Activated CD8-positive, alpha-beta memory T cell treated with anti-CD3 and anti-CD28 coated beads, Interleukin-2, amount 10 ng/mL, durations not matched to agents 7 days and 5 days (primary cell): ENCODE measurements around the gene MYLIP. TPM values are rescaled to one million over a fixed set of nuclear protein-coding genes. Genes with fewer than 3 reads are reported as not detected.

ENCODE experiments used
- ATAC-seq: fragments of 150-1000 bp; cut with Tn5 transposase; one replicate; pipeline ENCODE4 v1.10.0; 2021; ENCODE audit warnings: moderate library complexity
- CTCF ChIA-PET: fragments of 350-600 bp; sonication (Branson Sonifier 250); formaldehyde crosslinking; loops from one replicate; lab custom pipeline; 2021; ENCODE audit warnings: antibody characterized with exemption; lab: Charles Lee
- DNase-seq: peaks from one replicate; pipeline ENCODE4 v3.0.0-alpha.2; 2020
- H3K27ac Mint-ChIP-seq: one replicate; pipeline ENCODE4 v1.8.0; 2021; ENCODE audit warnings: mild to moderate bottlenecking, mixed read lengths
- H3K27me3 Mint-ChIP-seq: one replicate; pipeline ENCODE4 v1.8.0; 2021; ENCODE audit warnings: mixed read lengths
- H3K36me3 Mint-ChIP-seq: one replicate; pipeline ENCODE4 v1.8.0; 2021; ENCODE audit warnings: mild to moderate bottlenecking, mixed read lengths
- H3K4me1 Mint-ChIP-seq: one replicate; pipeline ENCODE4 v1.8.0; 2021; ENCODE audit warnings: mixed read lengths
- H3K4me3 Mint-ChIP-seq: one replicate; pipeline ENCODE4 v1.8.0; 2021; ENCODE audit warnings: mild to moderate bottlenecking, moderate library complexity, mixed read lengths
- H3K9me3 Mint-ChIP-seq: one replicate; pipeline ENCODE4 v1.8.0; 2022; ENCODE audit warnings: low read depth, mixed read lengths
- total RNA-seq, 2 experiments: library from RNA; stranded (reverse); gene quantifications; one replicate each; pipeline ENCODE4 v1.2.3, GENCODE V29; 2021

The MYLIP gene
- total RNA-seq, result 10 to 100 TPM in 1 of 2 experiments, 1 to 10 TPM in 1; 9.1 to 14.8 TPM

DNA sequence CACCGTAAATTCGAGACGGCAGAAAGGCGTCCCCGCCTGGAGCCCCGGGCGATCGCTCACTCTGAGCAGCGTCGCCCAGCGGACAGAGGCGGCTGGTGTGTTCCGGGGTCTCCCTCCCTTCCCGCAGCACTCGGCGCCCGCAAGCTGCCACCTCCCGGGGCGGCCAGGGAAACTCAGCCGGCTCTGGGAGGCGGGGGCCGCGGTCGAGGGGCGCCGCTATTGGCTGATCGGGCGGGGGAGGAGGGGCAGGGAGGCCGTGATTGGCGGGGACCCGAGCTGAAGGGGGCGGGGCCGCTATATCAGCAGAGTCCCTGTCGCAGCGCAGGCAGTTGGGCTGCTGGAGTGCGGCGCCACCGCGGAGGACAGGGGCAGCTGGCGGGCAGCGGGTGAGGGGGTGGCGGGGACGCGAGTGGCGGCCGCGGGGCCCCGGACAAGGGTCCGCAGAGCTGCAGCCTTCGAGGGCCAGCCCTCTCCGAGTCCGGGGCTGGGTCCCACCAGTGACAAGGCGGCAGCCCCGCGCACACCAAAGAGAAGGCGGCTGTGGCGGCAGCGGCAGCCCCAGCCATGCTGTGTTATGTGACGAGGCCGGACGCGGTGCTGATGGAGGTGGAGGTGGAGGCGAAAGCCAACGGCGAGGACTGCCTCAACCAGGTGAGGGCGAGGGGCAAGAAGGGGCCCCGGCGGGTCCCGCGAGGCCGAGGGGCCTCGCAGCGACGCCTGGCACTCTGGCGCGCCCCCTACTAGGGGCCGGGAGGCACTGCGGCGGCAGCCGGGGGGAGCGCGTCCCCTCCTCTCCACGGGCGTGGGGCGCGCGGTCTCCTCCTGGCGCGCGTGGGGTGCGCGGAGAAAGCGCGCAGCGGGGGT lies at the start of gene MYLIP:
MYLIP (plus strand) TSS at position 328 of the 864 bp plus-strand sequence; CDS start at position 565, 237 bp downstream.
- Mint-ChIP-seq H3K27me3 (peaks cover 21% of the 10 kb centered on the region), H3K4me3 (peak within 1 kb of the TSS; percentile 91), H3K9me3 (no peaks in the 10 kb centered on the region), H3K36me3 (peaks cover 11% of the 10 kb centered on the region), H3K4me1 (peaks cover 33% of the 10 kb centered on the region), H3K27ac (peak within 1 kb of the TSS; percentile 89)
- ATAC-seq, result peak; percentile 82
- CTCF ChIA-PET, result interaction anchor here (0.6 to 5.6 kb wide), 18 partner anchors 9 to 880 kb away, joined by 3 to 45 read pairs (median 4); no protein-coding TSS in a partner anchor
- peak; percentile 97 for DNase-seq

DNA sequence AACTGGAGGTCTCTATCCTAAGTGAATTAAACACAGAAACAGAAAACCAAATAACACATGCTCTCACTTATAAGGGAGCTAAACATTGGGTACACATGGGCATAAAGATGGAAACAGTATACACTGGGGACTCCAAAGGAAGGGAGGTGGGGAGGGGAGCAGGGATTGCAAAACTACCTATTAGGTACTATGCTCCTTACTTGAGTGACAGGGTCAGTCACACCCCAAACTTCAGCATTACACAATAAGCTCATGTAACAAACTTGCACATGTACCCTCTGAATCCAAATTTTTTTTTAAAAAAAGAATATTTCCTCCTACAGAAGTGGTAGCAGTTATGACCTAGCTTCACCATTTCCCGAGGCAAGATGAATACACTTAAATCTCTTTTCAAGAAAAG lies 49.5 kb upstream of the MYLIP start:
- H3K36me3 Mint-ChIP-seq, result no peaks in the 10 kb centered on the region
- no peak for DNase-seq
- CTCF ChIA-PET, result no interaction called here
- H3K4me3 Mint-ChIP-seq, result no peak overlapping the region
- H3K4me1 Mint-ChIP-seq, result no peaks in the 10 kb centered on the region
- ATAC-seq, result no peak
- H3K27me3 Mint-ChIP-seq, result peaks cover 12% of the 10 kb centered on the region
- H3K9me3 Mint-ChIP-seq, result no peaks in the 10 kb centered on the region
- no peak overlapping the region for H3K27ac Mint-ChIP-seq

GRCh38 chr6:16080204-16080603 lies 48.7 kb upstream of the MYLIP start:
- H3K36me3 Mint-ChIP-seq, result no peaks in the 10 kb centered on the region
- H3K4me1 Mint-ChIP-seq, result no peaks in the 10 kb centered on the region
- ATAC-seq (no peak), DNase-seq (no peak)
- no peak overlapping the region for H3K27ac Mint-ChIP-seq
- H3K9me3 Mint-ChIP-seq, result no peaks in the 10 kb centered on the region
- CTCF ChIA-PET, result no interaction called here
- H3K27me3 Mint-ChIP-seq, result peaks cover 16% of the 10 kb centered on the region
- H3K4me3 Mint-ChIP-seq, result no peak overlapping the region

GRCh38 chr6:16081326-16081725 lies 47.6 kb upstream of the MYLIP start:
- CTCF ChIA-PET, result no interaction called here
- Mint-ChIP-seq H3K4me3 (no peak overlapping the region), H3K9me3 (no peaks in the 10 kb centered on the region), H3K27ac (no peak overlapping the region), H3K4me1 (no peaks in the 10 kb centered on the region), H3K27me3 (peaks cover 19% of the 10 kb centered on the region), H3K36me3 (no peaks in the 10 kb centered on the region)
- DNase-seq (no peak), ATAC-seq (no peak)

DNA sequence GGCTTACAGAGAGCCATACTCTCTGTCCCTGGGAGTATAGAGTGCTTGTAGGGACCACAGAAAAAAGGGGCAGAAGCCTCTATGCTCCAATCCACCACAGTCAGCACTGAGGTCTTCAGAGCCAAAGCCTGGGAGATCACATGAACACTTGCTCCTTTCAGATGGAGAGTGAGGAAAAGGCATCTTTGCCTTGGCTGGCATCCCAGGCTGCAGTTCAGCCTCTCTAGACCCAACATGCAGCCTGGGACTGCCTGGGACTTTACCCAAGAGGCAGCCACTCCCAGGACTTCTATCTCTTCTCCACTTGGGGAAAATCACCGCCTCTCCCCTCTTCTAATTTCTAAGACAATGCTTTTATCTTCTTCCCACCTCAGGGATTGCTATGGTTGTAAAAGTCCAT lies 46.5 kb upstream of the MYLIP start:
- no peak overlapping the region for H3K27ac Mint-ChIP-seq
- no peaks in the 10 kb centered on the region for H3K36me3 Mint-ChIP-seq
- H3K4me3 Mint-ChIP-seq, result no peak overlapping the region
- H3K4me1 Mint-ChIP-seq, result no peaks in the 10 kb centered on the region
- peaks cover 19% of the 10 kb centered on the region for H3K27me3 Mint-ChIP-seq
- ATAC-seq (no peak), DNase-seq (no peak)
- no peaks in the 10 kb centered on the region for H3K9me3 Mint-ChIP-seq
- CTCF ChIA-PET, result interaction anchor here (1.0 kb wide), 1 partner anchor 100 kb away, joined by 3 read pairs; no protein-coding TSS in a partner anchor

GRCh38 chr6:16086965-16087364 lies 41.9 kb upstream of the MYLIP start:
- Mint-ChIP-seq H3K9me3 (no peaks in the 10 kb centered on the region), H3K4me3 (no peak overlapping the region), H3K27ac (no peak overlapping the region), H3K36me3 (no peaks in the 10 kb centered on the region), H3K4me1 (no peaks in the 10 kb centered on the region), H3K27me3 (peaks cover 17% of the 10 kb centered on the region)
- DNase-seq (no peak), ATAC-seq (no peak)
- CTCF ChIA-PET, result interaction anchor here (1.4 kb wide), 1 partner anchor 395 kb away, joined by 4 read pairs; no protein-coding TSS in a partner anchor

DNA sequence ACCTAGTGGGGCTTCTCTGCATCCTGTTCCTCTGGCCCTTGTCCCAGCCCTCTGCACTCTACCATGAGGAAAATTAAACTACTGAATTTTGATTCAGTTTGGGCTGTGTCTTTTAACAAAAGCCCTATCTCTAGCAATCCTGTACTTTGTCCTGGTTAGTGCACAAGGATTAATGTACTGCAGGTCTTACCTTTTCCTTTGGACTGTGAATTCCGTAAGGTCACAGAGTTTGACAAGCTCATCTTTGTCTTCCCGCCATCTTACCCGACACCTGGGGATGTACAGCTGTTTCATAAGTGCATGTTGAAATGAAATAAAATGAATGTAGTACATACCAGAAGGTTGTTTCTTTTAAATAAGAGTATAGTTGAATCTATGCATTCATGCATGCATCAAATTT lies 41.5 kb upstream of the MYLIP start:
- Mint-ChIP-seq H3K4me1 (peaks cover 3% of the 10 kb centered on the region), H3K4me3 (no peak overlapping the region), H3K9me3 (no peaks in the 10 kb centered on the region), H3K36me3 (no peaks in the 10 kb centered on the region), H3K27ac (no peak overlapping the region), H3K27me3 (peaks cover 17% of the 10 kb centered on the region)
- DNase-seq, result no peak
- ATAC-seq, result no peak
- CTCF ChIA-PET, result interaction anchor here (1.4 kb wide), 1 partner anchor 396 kb away, joined by 4 read pairs; no protein-coding TSS in a partner anchor

DNA sequence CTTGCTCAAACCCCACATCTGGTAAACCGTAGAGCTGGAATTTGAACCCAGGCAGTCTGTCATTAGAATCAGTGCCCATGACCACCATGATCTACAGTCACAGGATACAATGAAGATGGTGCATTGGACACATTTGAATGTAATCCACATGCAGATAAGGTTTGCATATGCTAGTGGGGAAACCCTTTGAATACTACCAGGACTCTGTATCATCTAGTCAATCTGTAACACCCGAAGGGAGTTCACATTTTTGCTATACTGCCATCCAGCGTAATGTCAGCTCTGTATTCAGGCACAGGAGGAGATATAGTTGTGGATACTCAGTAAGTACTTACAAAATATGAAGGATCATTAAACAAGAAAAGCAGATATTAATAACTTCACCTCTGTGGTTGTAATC lies 40.5 kb upstream of the MYLIP start:
- peaks cover 15% of the 10 kb centered on the region for H3K27me3 Mint-ChIP-seq
- no peaks in the 10 kb centered on the region for H3K36me3 Mint-ChIP-seq
- H3K27ac Mint-ChIP-seq, result no peak overlapping the region
- no peaks in the 10 kb centered on the region for H3K9me3 Mint-ChIP-seq
- H3K4me3 Mint-ChIP-seq, result no peak overlapping the region
- DNase-seq, result no peak
- H3K4me1 Mint-ChIP-seq, result peaks cover 7% of the 10 kb centered on the region
- CTCF ChIA-PET, result no interaction called here
- ATAC-seq, result no peak

DNA sequence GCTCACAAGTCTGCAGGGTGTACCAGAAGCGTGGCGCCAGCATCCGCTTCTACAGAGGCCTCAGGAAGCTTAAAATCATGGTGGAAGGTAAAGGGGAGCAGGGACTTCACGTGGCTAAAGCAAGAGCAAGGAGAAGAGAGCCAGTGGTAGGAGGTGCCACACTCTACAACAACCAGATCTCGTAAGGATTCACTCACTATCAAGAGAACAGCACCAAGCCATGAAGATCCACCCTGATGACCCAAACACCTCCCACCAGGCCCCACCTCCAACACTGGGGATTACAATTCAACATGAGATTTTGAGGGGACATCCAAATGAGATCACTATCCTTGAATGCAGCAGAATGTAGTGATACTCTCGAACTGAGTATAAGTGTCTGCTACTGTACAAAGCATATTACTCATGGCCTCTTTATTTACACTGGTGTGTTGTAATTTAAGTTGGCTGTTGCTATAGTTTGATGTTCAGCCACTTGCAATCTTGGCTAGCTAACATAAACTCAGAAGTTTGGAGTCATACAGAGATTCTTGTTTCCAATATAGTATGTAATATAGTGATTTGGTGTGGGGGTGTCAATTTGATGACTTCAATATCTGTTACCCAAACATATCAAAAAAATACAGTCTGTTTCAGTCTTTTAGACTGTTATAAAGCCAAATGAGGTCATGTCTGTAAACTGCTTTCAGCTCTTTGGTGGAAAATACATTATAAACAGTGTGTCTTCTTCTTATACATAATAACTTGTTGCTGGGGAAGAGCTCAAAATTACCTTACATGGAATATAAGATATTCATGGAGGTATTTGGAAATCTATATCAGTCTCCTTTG lies 39.4 kb upstream of the MYLIP start:
- Mint-ChIP-seq H3K4me3 (no peak overlapping the region), H3K27me3 (peaks cover 7% of the 10 kb centered on the region), H3K9me3 (no peaks in the 10 kb centered on the region), H3K27ac (no peak overlapping the region), H3K36me3 (no peaks in the 10 kb centered on the region), H3K4me1 (peaks cover 7% of the 10 kb centered on the region)
- CTCF ChIA-PET, result interaction anchor here (1.0 kb wide), 1 partner anchor 18 kb away, joined by 3 read pairs; no protein-coding TSS in a partner anchor
- ATAC-seq, result no peak
- no peak for DNase-seq

DNA sequence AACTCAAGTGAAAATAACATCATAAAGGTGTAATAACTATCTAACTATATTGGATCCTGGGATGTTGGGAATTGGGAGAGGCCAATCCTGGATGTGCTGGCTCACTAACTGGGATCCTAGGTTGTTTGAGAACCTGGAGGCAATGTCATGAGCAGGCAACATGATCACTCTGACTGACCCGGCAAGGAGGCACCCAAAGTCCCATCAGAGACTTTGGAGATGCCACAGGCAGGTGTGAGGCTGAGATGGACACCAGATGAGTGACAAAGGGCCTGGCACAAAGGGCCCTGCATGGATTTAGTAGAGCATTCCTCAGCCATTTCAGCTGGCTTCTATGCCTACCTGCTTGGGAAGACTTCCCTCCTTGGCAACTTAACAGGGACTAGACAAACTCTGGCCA lies 38.4 kb upstream of the MYLIP start:
- no peak for DNase-seq
- Mint-ChIP-seq H3K27ac (no peak overlapping the region), H3K27me3 (peaks cover 5% of the 10 kb centered on the region), H3K4me1 (peaks cover 7% of the 10 kb centered on the region), H3K4me3 (no peak overlapping the region), H3K9me3 (no peaks in the 10 kb centered on the region), H3K36me3 (no peaks in the 10 kb centered on the region)
- CTCF ChIA-PET, result interaction anchor here (1.0 kb wide), 1 partner anchor 17 kb away, joined by 3 read pairs; no protein-coding TSS in a partner anchor
- ATAC-seq, result no peak

DNA sequence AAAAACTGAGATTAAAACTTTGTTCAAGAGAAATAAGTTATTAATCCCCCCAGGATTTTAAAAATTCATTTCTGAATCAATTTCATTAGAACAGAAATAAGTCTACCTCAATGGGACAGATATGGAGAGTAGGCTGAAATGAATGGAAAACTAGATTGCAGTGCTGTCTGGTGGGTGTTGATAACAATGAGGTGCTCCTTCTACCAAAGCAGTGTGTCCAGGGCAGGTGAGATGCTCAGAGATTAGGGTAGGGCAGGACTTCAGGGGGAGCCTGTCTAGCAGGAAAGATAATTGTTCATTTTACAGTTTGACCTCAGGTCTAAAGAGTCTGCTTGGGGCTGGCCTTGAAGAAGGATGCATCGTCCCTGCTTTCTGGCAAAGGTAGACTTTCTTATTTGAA lies 38.0 kb upstream of the MYLIP start:
- no peak overlapping the region for H3K27ac Mint-ChIP-seq
- peaks cover 2% of the 10 kb centered on the region for H3K27me3 Mint-ChIP-seq
- no peaks in the 10 kb centered on the region for H3K9me3 Mint-ChIP-seq
- DNase-seq (no peak), ATAC-seq (no peak)
- CTCF ChIA-PET, result no interaction called here
- H3K36me3 Mint-ChIP-seq, result no peaks in the 10 kb centered on the region
- H3K4me3 Mint-ChIP-seq, result no peak overlapping the region
- peaks cover 7% of the 10 kb centered on the region for H3K4me1 Mint-ChIP-seq

GRCh38 chr6:16092140-16092539 lies 36.7 kb upstream of the MYLIP start:
- Mint-ChIP-seq H3K4me3 (no peak overlapping the region), H3K27me3 (peaks cover 2% of the 10 kb centered on the region), H3K9me3 (no peaks in the 10 kb centered on the region), H3K27ac (no peak overlapping the region), H3K4me1 (peaks cover 8% of the 10 kb centered on the region), H3K36me3 (no peaks in the 10 kb centered on the region)
- ATAC-seq (no peak), DNase-seq (no peak)
- CTCF ChIA-PET, result no interaction called here

DNA sequence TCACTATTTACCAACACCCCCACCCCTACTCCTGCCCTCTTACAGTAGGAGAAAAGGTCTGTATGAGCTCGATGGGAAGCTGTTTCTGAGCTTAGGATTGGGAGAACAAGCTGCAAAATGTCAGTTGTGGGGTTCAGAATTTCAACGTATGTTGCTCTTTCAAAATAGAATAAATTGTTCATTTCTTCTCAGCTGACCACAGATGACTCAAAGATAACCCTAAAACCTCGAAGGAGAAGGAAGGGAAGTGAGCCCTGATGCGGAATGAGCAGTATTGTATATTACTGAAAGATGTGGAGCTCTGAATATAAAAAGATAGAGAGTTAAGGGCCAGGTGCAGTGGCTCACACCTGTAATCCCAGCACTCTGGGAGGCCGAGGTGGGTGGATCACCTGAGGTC lies 35.9 kb upstream of the MYLIP start:
- Mint-ChIP-seq H3K4me1 (peaks cover 11% of the 10 kb centered on the region), H3K36me3 (no peaks in the 10 kb centered on the region), H3K27me3 (no peaks in the 10 kb centered on the region), H3K27ac (no peak overlapping the region), H3K9me3 (no peaks in the 10 kb centered on the region), H3K4me3 (no peak overlapping the region)
- no peak for ATAC-seq
- CTCF ChIA-PET, result interaction anchor here (0.8 kb wide), 1 partner anchor 91 kb away, joined by 3 read pairs; no protein-coding TSS in a partner anchor
- DNase-seq, result no peak
